K562 (cell line): ENCODE results near the gene COG3. TPM values are rescaled to one million over a fixed set of nuclear protein-coding genes. Genes with fewer than 3 reads are reported as not detected.

Source experiments
- ARID3A ChIP-seq: IDR thresholded peaks from 2 replicates; pipeline ENCODE4 v1.6.1; 2012; ENCODE audit warnings: low read depth, low read length, improper control_type of control experiment, borderline replicate concordance
- BDP1 ChIP-seq: IDR thresholded peaks from 3 replicates; pipeline ENCODE4 v1.6.1; 2011; ENCODE audit not compliant: insufficient read length, insufficient read depth
- HEY1 ChIP-seq: fragments of 250-450 bp; sonication (Bioruptor Pico); IDR thresholded peaks from 2 replicates; pipeline ENCODE4 v1.5.0; 2020; ENCODE audit warnings: mild to moderate bottlenecking, moderate library complexity, borderline replicate concordance
- HNRNPUL1 ChIP-seq: fragments of 200-400 bp; formaldehyde crosslinking; IDR thresholded peaks from 2 replicates; pipeline ENCODE4 v1.6.1; 2017; ENCODE audit warnings: low read length
- NEUROD1 ChIP-seq: fragments of 150-350 bp; IDR thresholded peaks from 2 replicates; pipeline ENCODE4 v1.6.1; 2014; ENCODE audit warnings: borderline replicate concordance, low read length, low read depth; ENCODE audit not compliant: partially characterized antibody
- REST ChIP-seq, 2 experiments: fragments of 450-650 bp; formaldehyde crosslinking in 1 of 2; IDR thresholded peaks; 2 replicates each; pipeline versions ENCODE4 v1.4.0 to v1.6.1; 2014 to 2020; ENCODE audit warnings: mild to moderate bottlenecking in 2 of 2, borderline replicate concordance in 1 of 2, low read depth in 1 of 2
- ZNF318 ChIP-seq, 2 experiments: fragments of 450-650 bp; IDR thresholded peaks; 2 replicates each; pipeline ENCODE4 v1.6.1; 2016; ENCODE audit warnings: mild to moderate bottlenecking in 2 of 2, borderline replicate concordance in 1 of 2, low read depth in 1 of 2, moderate library complexity in 1 of 2
- polyA plus RNA-seq, 8 experiments: library from polyadenylated mRNA; depleted of rRNA in 4 of 8; stranded (reverse) in 5 of 8; unstranded in 3 of 8; fragments of >200 nt; fragmentation: Nextera tagmentation in 2 of 8; fragmentation: Illumina TruSeq in 1 of 8; extraction: Ambion mirVana in 2 of 8; extraction: Trizol in 1 of 8; gene quantifications; 2 replicates each; pipeline versions ENCODE4 v1.2.1 to v1.2.3, GENCODE V29; 2011 to 2014; ENCODE audit warnings: inconsistent platforms in 1 of 8, missing spikeins in 1 of 8
- total RNA-seq, 7 experiments: library from RNA; depleted of rRNA in 6 of 7; stranded (reverse); fragments of >200 nt in 6 of 7; fragmentation: Illumina TruSeq in 2 of 7; extraction: Trizol in 2 of 7; gene quantifications; 2 replicates each; pipeline versions ENCODE4 v1.2.1 to v1.2.3, GENCODE V29; 2011 to 2021; ENCODE audit warnings: low replicate concordance in 1 of 7

COG3 gene
- total and polyA plus RNA-seq, 9 of the 15 experiments (the other 6 are each of a cell fraction or from before 2014, with no cell fraction given) = 3.9 to 22.9 (median 14.5) TPM

- TF ChIP-seq REST (IDR thresholded peaks at IDR 0.05; ENCODE audit: borderline replicate concordance) (peak; percentile 9; the same call in 1 of the 2 replicates), REST (CRISPR knock-in tag; IDR thresholded peaks at IDR 0.05; ENCODE audit: low read depth) (no peak), BDP1 (no peak), NEUROD1 (no peak), HNRNPUL1 (no peak), ARID3A (peak; percentile 62; the same call in 1 of the 2 replicates), HEY1 (CRISPR knock-in tag) (no peak), ZNF318 (IDR thresholded peaks at IDR 0.05; ENCODE audit: borderline replicate concordance in 1 of 2, low read depth in 1 of 2) (no peak)
Observed at GRCh38 chr13:45511310-45512097, 46.8 kb downstream of the COG3 start (continued).
